Measurements from ENCODE around the gene SIPA1L3. TPM values are rescaled to one million over a fixed set of nuclear protein-coding genes. Genes with fewer than 3 reads are reported as not detected.

Gene SIPA1L3
- total RNA-seq, 2 experiments from 2014 or later, result 15.5 to 17.7 TPM

DNA sequence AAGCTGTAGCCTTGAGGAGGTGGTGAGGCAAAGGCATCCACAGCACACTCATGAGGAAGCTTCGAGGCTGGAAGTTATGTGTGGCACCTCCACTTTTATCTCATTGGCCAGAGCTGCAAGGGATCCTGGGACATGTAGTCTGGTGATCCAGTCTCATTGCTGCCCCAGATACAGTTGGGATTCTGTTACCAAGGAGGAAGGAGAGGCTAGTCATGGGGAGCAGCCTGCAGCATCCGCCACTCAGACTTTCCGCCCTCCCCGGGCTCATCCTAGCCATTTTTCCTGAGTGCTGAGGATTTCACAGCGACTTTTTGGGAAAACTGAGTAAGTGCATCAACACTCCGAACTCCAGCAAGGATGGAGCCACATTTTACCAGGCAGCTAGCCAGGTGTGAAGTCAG lies 242.7 kb downstream of the SIPA1L3 start:
- ATAC-seq (ENCODE audit: poor library complexity) (no peak), DNase-seq (no peak)
- TF ChIP-seq, protein P1, sequence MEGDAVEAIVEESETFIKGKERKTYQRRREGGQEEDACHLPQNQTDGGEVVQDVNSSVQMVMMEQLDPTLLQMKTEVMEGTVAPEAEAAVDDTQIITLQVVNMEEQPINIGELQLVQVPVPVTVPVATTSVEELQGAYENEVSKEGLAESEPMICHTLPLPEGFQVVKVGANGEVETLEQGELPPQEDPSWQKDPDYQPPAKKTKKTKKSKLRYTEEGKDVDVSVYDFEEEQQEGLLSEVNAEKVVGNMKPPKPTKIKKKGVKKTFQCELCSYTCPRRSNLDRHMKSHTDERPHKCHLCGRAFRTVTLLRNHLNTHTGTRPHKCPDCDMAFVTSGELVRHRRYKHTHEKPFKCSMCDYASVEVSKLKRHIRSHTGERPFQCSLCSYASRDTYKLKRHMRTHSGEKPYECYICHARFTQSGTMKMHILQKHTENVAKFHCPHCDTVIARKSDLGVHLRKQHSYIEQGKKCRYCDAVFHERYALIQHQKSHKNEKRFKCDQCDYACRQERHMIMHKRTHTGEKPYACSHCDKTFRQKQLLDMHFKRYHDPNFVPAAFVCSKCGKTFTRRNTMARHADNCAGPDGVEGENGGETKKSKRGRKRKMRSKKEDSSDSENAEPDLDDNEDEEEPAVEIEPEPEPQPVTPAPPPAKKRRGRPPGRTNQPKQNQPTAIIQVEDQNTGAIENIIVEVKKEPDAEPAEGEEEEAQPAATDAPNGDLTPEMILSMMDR (IDR thresholded peaks at IDR 0.05), result no peak
- no peak overlapping the region for H3K27ac ChIP-seq (ENCODE audit: low read depth in 1 of 2, low read length in 2 of 2)
- no peaks in the 10 kb centered on the region for H3K27me3 ChIP-seq (ENCODE audit: control insufficient read depth in 1 of 2, insufficient read depth in 2 of 2, low read length in 2 of 2)
- Mint-ChIP-seq H3K36me3 (ENCODE audit: low read depth) (peaks cover 40% of the 10 kb centered on the region), H3K27ac (no peak overlapping the region), H3K4me3 (no peak overlapping the region), H3K9me3 (no peaks in the 10 kb centered on the region), H3K4me1 (ENCODE audit: low read depth) (no peaks in the 10 kb centered on the region), H3K27me3 (no peaks in the 10 kb centered on the region)
- no peak overlapping the region for H3K4me3 ChIP-seq (ENCODE audit: low read length)
- H3K4me1 ChIP-seq (ENCODE audit: insufficient read depth, low read length), result no peaks in the 10 kb centered on the region
- POLR2A ChIA-PET, result no interaction called here
- no peaks in the 10 kb centered on the region for H3K9me3 ChIP-seq (ENCODE audit: control insufficient read depth in 1 of 2, insufficient read depth in 1 of 2, low read length in 2 of 2)
- CTCF ChIA-PET, result no interaction called here
- intact Hi-C loops (cut with DNase I, micrococcal nuclease), result no loop called here
- peaks cover 22% of the 10 kb centered on the region for H3K36me3 ChIP-seq (ENCODE audit: insufficient read depth, low read length)

DNA sequence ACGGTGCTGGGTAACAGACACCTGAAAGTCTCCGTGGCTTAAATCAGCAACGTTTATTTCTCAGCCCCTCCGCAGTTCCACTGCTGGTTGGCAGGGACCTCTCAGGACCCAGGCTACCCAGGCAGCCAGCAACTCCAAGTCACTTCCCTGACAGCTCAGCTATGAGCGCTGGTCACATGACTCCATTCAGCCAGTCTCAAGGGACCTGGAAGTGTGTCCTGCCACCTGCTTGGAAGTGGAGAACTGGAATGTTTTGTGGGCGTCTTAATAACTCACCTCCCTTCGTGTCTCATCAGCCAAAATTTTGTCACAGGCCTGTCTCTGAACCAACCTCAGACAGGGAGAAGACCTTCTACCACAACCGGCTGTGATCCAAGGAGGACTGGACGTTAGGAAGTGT lies 244.2 kb downstream of the SIPA1L3 start:
- Histone ChIP-seq H3K4me3 (ENCODE audit: low read length) (no peak overlapping the region), H3K36me3 (ENCODE audit: insufficient read depth, low read length) (peaks cover 22% of the 10 kb centered on the region), H3K4me1 (ENCODE audit: insufficient read depth, low read length) (no peaks in the 10 kb centered on the region), H3K27ac (ENCODE audit: low read depth in 1 of 2, low read length in 2 of 2) (no peak overlapping the region), H3K27me3 (ENCODE audit: control insufficient read depth in 1 of 2, insufficient read depth in 2 of 2, low read length in 2 of 2) (no peaks in the 10 kb centered on the region), H3K9me3 (ENCODE audit: control insufficient read depth in 1 of 2, insufficient read depth in 1 of 2, low read length in 2 of 2) (no peaks in the 10 kb centered on the region)
- Mint-ChIP-seq H3K4me1 (ENCODE audit: low read depth) (no peaks in the 10 kb centered on the region), H3K9me3 (no peaks in the 10 kb centered on the region), H3K4me3 (no peak overlapping the region), H3K27me3 (no peaks in the 10 kb centered on the region), H3K36me3 (ENCODE audit: low read depth) (peaks cover 37% of the 10 kb centered on the region), H3K27ac (no peak overlapping the region)
- POLR2A ChIA-PET, result no interaction called here
- DNase-seq (no peak), ATAC-seq (ENCODE audit: poor library complexity) (no peak)
- intact Hi-C loops (cut with DNase I, micrococcal nuclease), result no loop called here
- CTCF ChIA-PET, result no interaction called here
- TF ChIP-seq, protein P1 (IDR thresholded peaks at IDR 0.05), result no peak

DNA sequence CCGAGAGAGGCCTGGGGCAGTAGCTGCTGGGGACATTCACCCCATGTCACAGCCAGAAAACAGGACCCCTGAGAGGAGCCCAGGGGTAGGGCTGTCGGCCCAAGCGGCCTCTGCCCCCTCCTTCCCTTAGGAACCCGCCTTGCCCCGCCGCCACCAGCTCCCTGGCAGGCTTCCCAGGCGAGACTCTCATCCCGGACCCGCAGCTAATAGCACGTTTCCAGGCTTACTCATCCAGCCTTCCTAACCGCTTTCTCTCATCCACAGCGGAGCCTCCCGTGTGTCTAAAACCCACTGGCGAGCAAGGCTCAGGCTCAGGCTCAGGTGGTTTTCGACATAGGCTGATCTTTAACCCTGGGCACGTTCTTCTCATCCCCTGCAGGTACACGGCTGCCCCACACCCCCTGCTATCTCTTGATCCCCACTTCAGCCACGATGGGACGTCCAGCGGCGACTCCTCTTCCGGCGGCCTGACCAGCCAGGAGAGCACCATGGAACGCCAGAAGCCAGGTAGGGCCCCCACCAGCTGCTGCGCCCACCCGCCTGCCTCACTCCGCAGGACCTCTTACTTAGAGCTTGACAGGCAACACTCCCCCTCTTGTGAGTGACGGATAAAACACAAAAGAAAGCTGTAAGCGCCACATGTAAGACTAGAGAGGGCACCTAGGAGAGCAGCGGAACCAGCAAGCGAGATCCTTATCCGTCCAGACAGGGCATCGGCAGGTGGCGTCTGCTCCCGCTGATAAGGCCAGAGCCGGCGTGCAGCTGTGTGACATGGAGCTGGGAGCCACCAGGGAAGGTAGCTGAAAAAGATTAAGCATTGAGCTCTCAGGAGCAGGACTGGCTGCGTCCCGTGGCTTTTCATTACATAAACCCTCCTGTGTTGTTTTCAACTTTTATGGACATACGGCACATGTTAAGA lies 245.7 kb downstream of the SIPA1L3 start:
- H3K9me3 Mint-ChIP-seq, result no peaks in the 10 kb centered on the region
- no peaks in the 10 kb centered on the region for H3K4me1 Mint-ChIP-seq (ENCODE audit: low read depth)
- no peak overlapping the region for H3K27ac Mint-ChIP-seq
- ChIA-PET CTCF (interaction anchor here (0.7 kb wide), 1 partner anchor 10 kb away, joined by 3 read pairs; no protein-coding TSS in a partner anchor), POLR2A (no interaction called here)
- H3K36me3 Mint-ChIP-seq (ENCODE audit: low read depth), result peaks cover 44% of the 10 kb centered on the region
- Histone ChIP-seq H3K27ac (ENCODE audit: low read depth in 1 of 2, low read length in 2 of 2) (no peak overlapping the region), H3K27me3 (ENCODE audit: control insufficient read depth in 1 of 2, insufficient read depth in 2 of 2, low read length in 2 of 2) (no peaks in the 10 kb centered on the region), H3K36me3 (ENCODE audit: insufficient read depth, low read length) (peaks cover 22% of the 10 kb centered on the region), H3K4me1 (ENCODE audit: insufficient read depth, low read length) (no peaks in the 10 kb centered on the region), H3K9me3 (ENCODE audit: control insufficient read depth in 1 of 2, insufficient read depth in 1 of 2, low read length in 2 of 2) (no peaks in the 10 kb centered on the region), H3K4me3 (ENCODE audit: low read length) (no peak overlapping the region)
- ATAC-seq (ENCODE audit: poor library complexity) (no peak), DNase-seq (no peak)
- intact Hi-C loops (cut with DNase I, micrococcal nuclease), result no loop called here
- no peak overlapping the region for H3K4me3 Mint-ChIP-seq
- H3K27me3 Mint-ChIP-seq, result no peaks in the 10 kb centered on the region
- TF ChIP-seq, protein P1 (IDR thresholded peaks at IDR 0.05), result no peak
